Mesothelial cell of epicardium (in vitro differentiated cells): ENCODE measurements around the gene TET1. TPM values are rescaled to one million over a fixed set of nuclear protein-coding genes. Genes with fewer than 3 reads are reported as not detected.

Experiments
- DNase-seq, 2 experiments: peaks; one replicate each; pipeline ENCODE4 v3.0.0; 2021; ENCODE audit warnings: low spot score in 2 of 2; ENCODE audit not compliant: unreplicated experiment in 2 of 2
- H3K27ac Mint-ChIP-seq: 2 replicates; pipeline ENCODE4 v1.8.0; 2021; ENCODE audit warnings: mixed read lengths
- H3K27me3 Mint-ChIP-seq: 2 replicates; pipeline ENCODE4 v1.8.0; 2021; ENCODE audit warnings: low read depth, mixed read lengths
- H3K36me3 Mint-ChIP-seq: 2 replicates; pipeline ENCODE4 v1.8.0; 2021; ENCODE audit warnings: mixed read lengths
- H3K4me1 Mint-ChIP-seq: 2 replicates; pipeline ENCODE4 v1.8.0; 2021; ENCODE audit warnings: mixed read lengths
- H3K4me3 Mint-ChIP-seq: 2 replicates; pipeline ENCODE4 v1.8.0; 2021; ENCODE audit warnings: mild to moderate bottlenecking, moderate library complexity, mixed read lengths
- H3K9me3 Mint-ChIP-seq: 2 replicates; pipeline ENCODE4 v1.8.0; 2021; ENCODE audit warnings: mixed read lengths
- CTCF ChIP-seq: fragments of 200-600 bp; sonication (generic); IDR thresholded peaks from one replicate; pipeline ENCODE4 v1.5.0; 2021; ENCODE audit warnings: antibody characterized with exemption; ENCODE audit not compliant: unreplicated experiment
- total RNA-seq: library from RNA; stranded (reverse); gene quantifications from 3 replicates; pipeline ENCODE4 v1.2.1, GENCODE V29; 2021

TET1 gene
- total RNA-seq, 1 donor from 2014 or later: 35.7 TPM

GRCh38 chr10:68536973-68537372, 23.2 kb upstream of the TET1 start:
- H3K27me3 Mint-ChIP-seq: no peaks in the 10 kb centered on the region
- H3K36me3 Mint-ChIP-seq: no peaks in the 10 kb centered on the region
- H3K4me1 Mint-ChIP-seq: no peaks in the 10 kb centered on the region
- no peak for TF ChIP-seq CTCF
- no peak overlapping the region for H3K4me3 Mint-ChIP-seq
- H3K9me3 Mint-ChIP-seq: no peaks in the 10 kb centered on the region
- H3K27ac Mint-ChIP-seq: no peak overlapping the region
- no peak for DNase-seq

GRCh38 chr10:68537796-68538195, 22.3 kb upstream of the TET1 start:
- no peaks in the 10 kb centered on the region for H3K4me1 Mint-ChIP-seq
- no peak overlapping the region for H3K27ac Mint-ChIP-seq
- H3K4me3 Mint-ChIP-seq: no peak overlapping the region
- H3K36me3 Mint-ChIP-seq: no peaks in the 10 kb centered on the region
- H3K9me3 Mint-ChIP-seq: no peaks in the 10 kb centered on the region
- H3K27me3 Mint-ChIP-seq: no peaks in the 10 kb centered on the region
- no peak for DNase-seq
- no peak for TF ChIP-seq CTCF

GRCh38 chr10:68543004-68543918, 16.9 kb upstream of the TET1 start:
- no peaks in the 10 kb centered on the region for H3K9me3 Mint-ChIP-seq
- no peaks in the 10 kb centered on the region for H3K4me1 Mint-ChIP-seq
- H3K27me3 Mint-ChIP-seq: no peaks in the 10 kb centered on the region
- no peaks in the 10 kb centered on the region for H3K36me3 Mint-ChIP-seq
- no peak for DNase-seq
- no peak overlapping the region for H3K4me3 Mint-ChIP-seq
- H3K27ac Mint-ChIP-seq: no peak overlapping the region
- TF ChIP-seq CTCF: no peak

- no peaks in the 10 kb centered on the region for H3K36me3 Mint-ChIP-seq
- H3K27me3 Mint-ChIP-seq: no peaks in the 10 kb centered on the region
- H3K27ac Mint-ChIP-seq: no peak overlapping the region
- TF ChIP-seq CTCF: peak; percentile 48
- no peak overlapping the region for H3K4me3 Mint-ChIP-seq
- H3K9me3 Mint-ChIP-seq: no peaks in the 10 kb centered on the region
- peaks cover 6% of the 10 kb centered on the region for H3K4me1 Mint-ChIP-seq
- peak in 1 of 2 experiments; percentile 41 for DNase-seq
These were observed 9.3 kb upstream of the TET1 start for GRCh38 chr10:68550747-68551411.

- DNase-seq: no peak
- Mint-ChIP-seq H3K27ac (no peak overlapping the region), H3K36me3 (no peaks in the 10 kb centered on the region)
These were observed 7.0 kb upstream of the TET1 start for GRCh38 chr10:68553138-68553537.

More at GRCh38 chr10:68553138-68553537, 7.0 kb upstream of the TET1 start:
- Mint-ChIP-seq H3K9me3 (no peaks in the 10 kb centered on the region), H3K27me3 (no peaks in the 10 kb centered on the region), H3K4me1 (peaks cover 6% of the 10 kb centered on the region), H3K4me3 (no peak overlapping the region)
- TF ChIP-seq CTCF: no peak
